Limb (tissue), 2 donors: Measurements from ENCODE around the gene OSBPL3.
"Not testable (repeated sequence)": the region's sequence is repeated elsewhere in the genome, so short reads cannot be mapped to it uniquely, and the experiment has no call there.

ENCODE experiments used
- DNase-seq, 2 donors: peaks; one replicate each; pipeline ENCODE4 v3.0.0-alpha.2; 2016; ENCODE audit errors: extremely low spot score in 2 of 2

The OSBPL3 gene

DNA sequence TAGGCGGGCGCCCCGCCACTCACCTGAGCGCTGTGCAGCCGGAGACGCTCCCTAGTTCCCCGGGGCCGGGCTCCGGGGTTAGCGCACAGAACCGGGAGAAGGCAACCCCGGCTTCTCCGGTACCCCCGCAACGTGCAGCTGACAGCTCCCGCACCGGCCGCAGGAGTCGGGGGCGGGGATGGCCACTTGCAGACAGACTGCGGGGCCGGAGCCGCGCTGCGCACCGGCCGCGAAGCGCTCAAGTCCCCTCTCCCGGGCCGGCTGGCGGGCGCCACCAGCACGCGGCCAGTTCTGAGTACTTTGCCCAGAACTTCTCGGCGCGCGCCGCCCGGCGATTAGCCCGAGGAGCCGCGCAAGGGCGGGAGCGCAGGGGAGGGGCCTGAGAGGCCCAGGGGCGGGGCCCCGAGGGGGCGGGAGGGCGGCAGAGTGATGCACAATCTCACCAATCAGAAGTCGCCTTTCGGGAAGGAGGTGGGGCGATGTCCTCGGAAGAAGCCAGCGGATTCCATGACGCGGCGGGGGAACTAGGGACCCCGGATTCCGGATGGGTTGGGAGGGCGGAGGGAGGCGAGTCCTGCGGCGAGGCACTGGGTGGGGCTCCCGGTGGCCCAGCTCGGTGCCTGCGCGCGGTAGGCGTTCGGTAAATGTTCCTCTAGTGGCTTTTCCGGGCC, at the start of gene OSBPL3:
OSBPL3 (minus strand) TSS at position 316 of the 671 bp plus-strand sequence. CDS start 87,706 bp downstream, outside the sequence.
- DNase-seq, result peak; percentile 90 to 98

DNA sequence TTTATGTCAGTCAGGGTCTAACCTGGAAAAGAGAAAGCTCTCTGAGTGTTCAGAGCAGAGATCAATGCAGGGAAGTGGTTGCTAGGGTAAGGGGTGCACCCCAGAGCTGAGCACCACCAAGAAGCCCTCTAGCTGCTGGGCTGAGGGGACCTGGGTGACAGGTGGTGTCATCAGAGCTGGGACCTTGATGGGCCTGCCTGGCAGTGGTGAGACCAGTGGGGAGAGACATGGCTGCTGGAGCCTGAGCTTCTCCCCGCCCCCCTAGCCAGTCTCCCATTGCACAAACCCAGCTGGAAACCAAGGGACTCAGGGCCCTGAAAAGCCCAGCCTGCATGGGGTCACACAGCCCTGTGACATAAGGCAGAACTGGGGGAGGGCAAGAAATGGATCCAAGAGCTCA, 49.1 kb upstream of the OSBPL3 start:
- no peak for DNase-seq

DNA sequence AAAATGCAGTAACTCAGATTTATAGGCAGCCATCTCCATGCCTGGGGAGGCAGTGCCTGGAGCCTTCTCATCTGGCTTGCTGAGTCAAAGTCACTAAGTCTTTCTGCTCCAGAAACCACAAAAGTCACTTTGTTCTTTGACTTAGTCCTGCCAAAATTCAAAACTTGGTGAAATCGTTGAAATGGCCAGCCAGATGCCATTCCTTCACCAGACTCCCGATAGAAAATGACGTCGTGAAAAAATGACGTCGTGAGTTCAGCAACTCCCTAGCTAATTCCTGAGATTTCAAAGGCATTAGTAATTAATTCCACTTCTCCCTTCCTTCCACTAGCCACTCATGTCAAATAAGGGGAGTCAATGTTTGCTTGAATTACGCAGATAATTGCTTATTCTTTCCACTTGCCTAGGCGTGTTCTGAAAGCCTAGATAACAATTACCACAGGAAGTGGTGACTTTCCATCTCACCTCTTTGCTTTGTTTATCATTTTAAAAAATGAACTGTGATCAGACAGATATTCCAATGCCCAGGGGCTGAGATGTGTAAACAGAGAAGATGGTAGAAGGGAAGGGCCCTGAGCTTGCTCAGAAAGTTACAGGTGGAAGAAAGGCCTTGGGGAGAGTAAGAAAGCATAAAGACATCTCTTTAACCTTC, 48.5 kb upstream of the OSBPL3 start:
- no peak for DNase-seq

- DNase-seq, result no peak
Measured at GRCh38 chr7:25026156-25026555, 46.2 kb upstream of the OSBPL3 start.

GRCh38 chr7:25025218-25025671, 45.3 kb upstream of the OSBPL3 start:
- no peak for DNase-seq

DNA sequence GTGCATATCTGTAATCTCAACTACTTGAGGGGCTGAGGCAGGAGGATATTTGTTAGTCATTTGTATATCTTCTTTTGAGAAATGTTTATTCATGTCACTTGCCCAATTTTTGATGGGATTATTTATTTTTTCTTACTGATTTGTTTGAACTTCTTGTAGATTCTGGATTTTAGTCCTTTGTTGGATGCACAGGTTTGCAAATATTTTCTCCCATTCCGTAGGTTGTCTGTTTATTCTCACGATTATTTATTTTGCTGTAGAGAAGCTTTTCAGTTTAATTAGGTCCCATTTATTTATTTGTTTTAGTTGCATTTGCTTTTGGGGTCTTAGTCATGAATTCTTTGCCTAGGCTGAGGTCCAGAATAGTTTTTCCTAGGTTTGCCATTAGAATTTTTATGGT, 44.1 kb upstream of the OSBPL3 start:
- DNase-seq, result no peak

GRCh38 chr7:25017671-25018070, 37.7 kb upstream of the OSBPL3 start:
- DNase-seq, result not testable (repeated sequence)

GRCh38 chr7:25014756-25015155, 34.8 kb upstream of the OSBPL3 start:
- DNase-seq, result no peak

DNA sequence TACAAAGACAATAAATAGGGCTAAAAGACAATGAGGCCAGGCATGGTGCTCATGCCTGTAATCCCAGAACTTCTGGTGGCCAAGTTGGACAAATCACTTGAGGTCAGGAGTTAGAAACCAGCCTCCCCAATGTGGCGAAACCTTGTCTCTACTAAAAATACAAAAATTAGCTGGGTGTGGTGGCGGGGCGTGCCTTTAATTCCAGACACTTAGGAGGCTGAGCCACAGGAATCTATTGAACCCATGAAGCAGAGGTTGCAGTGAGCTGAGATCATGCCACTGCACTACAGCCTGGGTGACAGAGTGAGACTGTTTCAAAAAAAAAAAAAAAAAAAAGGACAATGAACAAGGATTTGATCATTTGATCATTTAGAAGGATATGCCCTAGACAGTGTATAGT, 32.7 kb upstream of the OSBPL3 start:
- not testable (repeated sequence) for DNase-seq

GRCh38 chr7:25012254-25012653, 32.3 kb upstream of the OSBPL3 start:
- DNase-seq, result no peak

DNA sequence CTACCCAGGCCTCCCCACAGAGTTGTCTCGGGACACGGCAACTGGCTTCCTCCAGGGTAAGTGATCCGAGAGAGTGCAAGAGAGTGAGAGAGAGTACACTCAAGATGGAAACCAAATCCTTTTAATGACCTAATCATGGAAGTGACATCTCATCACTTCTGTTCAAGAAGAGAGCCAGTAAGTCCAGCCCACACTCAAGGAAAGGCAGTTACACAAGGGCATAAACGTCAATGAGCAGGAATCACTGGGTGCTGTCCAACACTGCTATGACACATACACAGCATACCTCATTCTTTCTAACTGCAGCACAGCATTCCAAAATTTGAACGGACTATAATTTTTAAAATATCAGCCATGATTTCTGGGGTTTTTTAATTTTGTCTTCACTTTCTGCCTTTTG, 29.3 kb upstream of the OSBPL3 start:
- no peak for DNase-seq

DNA sequence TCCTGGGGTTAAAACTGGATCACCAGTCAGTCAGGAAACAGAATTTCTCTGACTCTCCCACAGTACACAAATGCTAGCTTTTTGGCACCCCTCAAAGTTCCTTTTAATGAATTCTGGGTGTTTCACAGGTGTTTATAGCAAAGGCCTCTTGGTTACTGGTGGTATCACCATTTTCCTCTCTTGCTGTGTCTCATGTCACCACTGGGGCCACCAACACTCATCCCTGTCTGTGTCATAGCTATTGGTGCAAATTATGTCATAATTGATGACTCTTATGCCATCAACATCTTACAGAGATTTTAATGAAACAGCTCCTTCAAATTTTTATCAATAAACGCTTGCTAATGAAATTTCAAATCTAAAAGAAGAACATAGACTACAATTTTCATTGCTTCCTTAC, 27.7 kb upstream of the OSBPL3 start:
- DNase-seq, result no peak

DNA sequence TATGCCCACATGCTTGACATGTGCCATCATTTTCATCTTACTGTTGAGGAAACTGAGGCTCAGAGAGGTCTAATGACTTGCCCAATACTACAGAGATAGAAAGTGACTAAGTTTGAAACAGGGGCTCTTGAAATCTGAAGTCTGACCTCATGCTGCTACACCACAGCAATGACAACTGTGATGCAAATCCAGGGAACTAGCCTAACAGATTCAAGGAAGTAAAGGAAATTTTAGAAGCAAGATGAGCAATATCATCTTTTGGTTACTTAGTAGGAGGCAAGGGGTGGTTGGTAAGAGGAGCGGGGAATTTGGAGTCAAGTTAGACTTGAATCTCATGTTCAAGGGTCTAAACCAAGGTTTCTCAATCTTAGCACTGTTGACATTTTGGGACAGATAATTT, 26.3 kb upstream of the OSBPL3 start:
- no peak for DNase-seq

GRCh38 chr7:25005658-25006057, 25.7 kb upstream of the OSBPL3 start:
- no peak for DNase-seq

DNA sequence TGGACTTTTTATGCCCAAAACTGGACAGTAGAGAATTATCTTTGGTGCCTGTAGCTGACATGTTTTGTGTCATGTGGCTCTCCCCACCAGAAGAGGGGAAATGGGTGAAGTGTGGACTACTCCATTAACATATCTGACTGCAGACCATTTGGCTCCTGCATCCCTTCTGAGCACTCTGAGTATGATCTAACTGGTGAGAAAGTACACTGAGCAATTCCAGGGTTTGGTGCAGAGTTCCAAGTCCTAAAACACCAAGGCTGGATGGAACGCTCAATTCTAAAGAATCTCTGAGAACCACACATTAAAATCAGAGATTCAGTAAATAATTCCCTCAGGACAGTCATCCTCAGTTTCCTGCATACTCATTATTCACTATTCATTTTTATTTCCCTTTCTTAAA, 22.8 kb upstream of the OSBPL3 start:
- DNase-seq, result no peak

GRCh38 chr7:24995466-24995865, 15.5 kb upstream of the OSBPL3 start:
- no peak for DNase-seq

- DNase-seq, result no peak
Measured at GRCh38 chr7:24992314-24992713, 12.3 kb upstream of the OSBPL3 start.

- no peak for DNase-seq
Measured at GRCh38 chr7:24991353-24991752, 11.4 kb upstream of the OSBPL3 start.

DNA sequence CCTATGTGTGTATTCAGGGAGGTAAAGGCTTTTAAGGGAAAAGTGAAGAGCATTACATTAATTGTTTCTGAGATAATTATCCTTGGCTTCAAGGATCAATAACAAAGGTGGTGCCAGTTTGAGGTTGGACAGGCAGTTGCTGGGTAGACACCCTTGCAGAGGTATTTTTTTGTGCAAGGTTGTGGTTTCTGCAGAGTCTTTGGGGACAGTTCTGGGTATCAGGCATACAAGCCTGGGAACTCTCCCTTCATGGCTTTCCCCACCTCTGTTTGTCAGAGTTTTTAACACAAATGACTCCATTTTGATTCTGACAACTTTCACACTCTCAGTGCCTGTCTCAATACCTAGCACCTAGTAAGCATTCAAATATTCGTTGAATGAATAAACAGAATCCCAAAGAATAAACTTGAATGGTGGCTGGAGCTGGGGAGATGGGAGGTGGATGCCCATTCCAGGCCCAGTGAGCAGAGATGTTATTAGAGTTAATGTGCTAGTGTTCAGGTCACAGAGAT, 7.4 kb upstream of the OSBPL3 start:
- no peak for DNase-seq

GRCh38 chr7:24982917-24983316, 2.9 kb upstream of the OSBPL3 start:
- DNase-seq, result no peak

- peak in 1 of 2 donors; percentile 61 for DNase-seq
Measured at GRCh38 chr7:24981171-24981951, 1.4 kb upstream of the OSBPL3 start.

DNA sequence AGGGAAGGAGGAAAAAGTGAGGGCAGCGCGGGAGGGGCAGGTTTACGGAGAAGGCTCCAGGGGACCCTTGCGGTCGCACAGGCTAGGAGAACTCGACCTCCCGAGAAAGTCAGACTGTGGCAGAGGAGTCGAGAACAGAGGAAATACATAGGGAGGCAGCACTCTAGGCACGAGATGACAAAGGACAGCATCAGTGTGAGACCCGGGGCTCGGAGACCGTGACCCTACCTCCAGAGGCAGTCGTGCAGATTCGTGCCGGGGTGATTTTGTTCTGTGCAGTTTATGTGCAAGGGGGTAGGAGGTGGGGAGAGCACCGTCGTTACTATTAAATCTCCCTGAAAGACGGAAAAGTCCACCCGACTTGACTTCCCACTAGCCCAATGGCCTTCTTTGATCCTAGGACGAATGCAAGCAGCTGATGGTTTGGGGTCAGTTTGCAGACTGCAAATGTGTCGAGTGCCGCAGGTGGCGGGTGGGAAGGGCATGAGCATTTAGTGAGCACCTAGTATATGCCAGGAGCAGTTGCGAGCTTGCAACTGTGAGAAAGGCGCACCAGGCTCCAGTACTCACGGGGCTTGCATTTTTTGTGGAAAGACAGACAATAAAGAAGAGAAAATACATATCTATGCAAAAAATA, 674 bp upstream of the OSBPL3 start:
- DNase-seq, result no peak
